ENCODE results near the gene NXNL2. TPM values are rescaled to one million over a fixed set of nuclear protein-coding genes. Genes with fewer than 3 reads are reported as not detected.

NXNL2 gene
- polyA plus RNA-seq, 4 donors = 0.10 to 0.31 TPM; not detected in 2

DNA sequence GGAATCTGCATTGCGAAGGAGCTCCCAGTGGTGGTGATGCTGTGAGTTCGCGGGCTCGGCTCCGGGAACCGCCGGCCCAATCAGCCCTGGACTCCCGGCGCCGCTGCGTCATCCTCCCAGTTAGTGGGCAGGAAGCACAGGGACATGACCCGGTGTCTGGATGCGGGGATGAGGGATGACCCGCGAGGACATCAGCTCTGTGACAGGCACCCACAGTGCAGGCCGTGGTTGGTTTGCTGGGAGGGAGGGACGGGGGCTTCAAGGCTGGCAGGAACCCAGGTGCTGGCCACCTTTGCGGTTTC lies 996 bp downstream of the NXNL2 start:
- no peaks in the 10 kb centered on the region for H3K36me3 ChIP-seq (ENCODE audit: control insufficient read depth in 3 of 3, insufficient read depth in 2 of 3, low read depth in 1 of 3, low read length in 3 of 3)
- no peaks in the 10 kb centered on the region for H3K9me3 ChIP-seq (ENCODE audit: control insufficient read depth in 2 of 2, insufficient read depth in 1 of 2, low read depth in 1 of 2, low read length in 1 of 2)
- 16 to 33% (median 29%) methylated on average over 18 of the region's 18 CpGs for WGBS, 3 donors
- peaks cover 0 to 57% (median 4%) of the 10 kb centered on the region in 3 donors for H3K27me3 ChIP-seq (ENCODE audit: control insufficient read depth in 3 of 3, insufficient read depth in 3 of 3, low read length in 3 of 3)
- H3K4me1 ChIP-seq (ENCODE audit: control insufficient read depth in 3 of 3, insufficient read depth in 2 of 3, low read depth in 1 of 3, low read length in 2 of 3) = peaks cover 2 to 12% (median 7%) of the 10 kb centered on the region in 3 donors
- no peak overlapping the region for H3K27ac ChIP-seq (ENCODE audit: low read depth in 1 of 3, low read length in 2 of 3)
- peak overlapping the region in 1 of 3 donors; percentile 46 for H3K4me3 ChIP-seq (ENCODE audit: low read depth in 1 of 3, low read length in 3 of 3)
- FAIRE-seq (no peak), DNase-seq (peak in 1 of 2 donors; percentile 23)

DNA sequence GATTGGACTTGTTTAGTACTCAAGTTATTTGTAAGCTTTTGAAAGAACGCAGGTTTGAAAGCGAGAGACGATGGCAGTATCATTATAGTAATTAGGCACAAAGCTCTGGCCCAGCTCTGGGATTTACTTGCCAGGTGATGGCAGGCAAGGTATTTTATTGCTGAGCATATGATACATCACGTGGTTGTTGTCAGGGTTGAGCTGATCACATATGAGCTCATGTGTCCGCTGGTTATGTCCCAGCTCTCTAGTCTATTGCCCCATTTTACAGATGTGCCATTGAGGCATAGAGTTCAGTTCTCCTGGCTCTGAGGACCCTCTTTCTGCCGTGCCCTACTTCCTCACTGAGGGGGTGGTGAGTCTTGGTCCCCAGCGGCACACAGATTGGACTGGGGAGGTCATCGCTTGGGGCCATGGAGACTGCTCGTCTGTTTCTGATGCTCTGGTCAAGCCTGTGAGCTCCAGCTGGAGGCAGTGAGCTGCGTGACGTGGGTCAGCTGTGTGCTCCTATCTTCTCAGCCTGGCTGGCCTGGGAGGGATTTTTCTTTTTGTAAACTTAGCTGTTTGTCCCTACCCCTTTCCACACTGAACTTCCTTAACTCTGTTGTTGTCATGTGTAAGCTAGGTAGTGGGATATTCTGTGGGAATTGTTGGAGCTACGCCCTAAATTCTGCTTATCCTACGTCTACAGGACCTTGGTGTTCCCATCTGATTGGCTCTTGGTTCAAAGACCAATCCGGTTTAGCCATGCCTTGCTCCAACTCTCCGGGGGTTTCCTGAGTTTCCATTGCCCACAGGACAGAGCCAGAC lies 2.2 kb downstream of the NXNL2 start:
- Histone ChIP-seq H3K9me3 (ENCODE audit: control insufficient read depth in 2 of 2, insufficient read depth in 1 of 2, low read depth in 1 of 2, low read length in 1 of 2) (no peaks in the 10 kb centered on the region), H3K4me3 (ENCODE audit: low read depth in 1 of 3, low read length in 3 of 3) (no peak overlapping the region), H3K27ac (ENCODE audit: low read depth in 1 of 3, low read length in 2 of 3) (no peak overlapping the region), H3K27me3 (ENCODE audit: control insufficient read depth in 3 of 3, insufficient read depth in 3 of 3, low read length in 3 of 3) (peaks cover 0 to 53% (median 4%) of the 10 kb centered on the region in 3 donors), H3K4me1 (ENCODE audit: control insufficient read depth in 3 of 3, insufficient read depth in 2 of 3, low read depth in 1 of 3, low read length in 2 of 3) (peaks cover 2 to 12% (median 7%) of the 10 kb centered on the region in 3 donors), H3K36me3 (ENCODE audit: control insufficient read depth in 3 of 3, insufficient read depth in 2 of 3, low read depth in 1 of 3, low read length in 3 of 3) (no peaks in the 10 kb centered on the region)
- FAIRE-seq (no peak), DNase-seq (peak in 1 of 2 donors; percentile 8)
- 51 to 58% (median 57%) methylated on average over 15 of the region's 15 CpGs for WGBS, 3 donors

DNA sequence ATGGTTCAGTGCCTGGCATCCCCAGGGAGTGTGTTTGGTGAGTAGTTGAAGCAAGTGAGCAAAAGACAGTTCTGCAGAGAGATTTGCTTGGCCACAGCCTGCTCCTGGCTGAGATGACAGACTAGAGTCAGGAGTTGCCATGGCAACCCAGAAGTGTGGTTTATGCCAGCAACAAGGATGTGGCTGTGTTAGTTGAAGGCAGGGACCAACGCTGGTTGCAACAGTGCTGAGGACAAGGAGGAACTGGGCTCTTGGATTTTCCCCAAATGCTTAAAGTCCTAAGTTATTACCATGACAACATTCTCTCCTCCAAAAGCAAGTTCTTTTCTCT lies 2.7 kb downstream of the NXNL2 start:
- H3K27me3 ChIP-seq (ENCODE audit: control insufficient read depth in 3 of 3, insufficient read depth in 3 of 3, low read length in 3 of 3) = peaks cover 0 to 49% (median 4%) of the 10 kb centered on the region in 3 donors
- 5 to 8% (median 5%) methylated on average over 1 of the region's 1 CpG for WGBS, 3 donors
- H3K27ac ChIP-seq (ENCODE audit: low read depth in 1 of 3, low read length in 2 of 3) = no peak overlapping the region
- H3K9me3 ChIP-seq (ENCODE audit: control insufficient read depth in 2 of 2, insufficient read depth in 1 of 2, low read depth in 1 of 2, low read length in 1 of 2) = no peaks in the 10 kb centered on the region
- peak in 1 of 2 donors; percentile 25 for DNase-seq
- H3K4me3 ChIP-seq (ENCODE audit: low read depth in 1 of 3, low read length in 3 of 3) = no peak overlapping the region
- peaks cover 2 to 12% (median 7%) of the 10 kb centered on the region in 3 donors for H3K4me1 ChIP-seq (ENCODE audit: control insufficient read depth in 3 of 3, insufficient read depth in 2 of 3, low read depth in 1 of 3, low read length in 2 of 3)
- no peaks in the 10 kb centered on the region for H3K36me3 ChIP-seq (ENCODE audit: control insufficient read depth in 3 of 3, insufficient read depth in 2 of 3, low read depth in 1 of 3, low read length in 3 of 3)
- no peak for FAIRE-seq

DNA sequence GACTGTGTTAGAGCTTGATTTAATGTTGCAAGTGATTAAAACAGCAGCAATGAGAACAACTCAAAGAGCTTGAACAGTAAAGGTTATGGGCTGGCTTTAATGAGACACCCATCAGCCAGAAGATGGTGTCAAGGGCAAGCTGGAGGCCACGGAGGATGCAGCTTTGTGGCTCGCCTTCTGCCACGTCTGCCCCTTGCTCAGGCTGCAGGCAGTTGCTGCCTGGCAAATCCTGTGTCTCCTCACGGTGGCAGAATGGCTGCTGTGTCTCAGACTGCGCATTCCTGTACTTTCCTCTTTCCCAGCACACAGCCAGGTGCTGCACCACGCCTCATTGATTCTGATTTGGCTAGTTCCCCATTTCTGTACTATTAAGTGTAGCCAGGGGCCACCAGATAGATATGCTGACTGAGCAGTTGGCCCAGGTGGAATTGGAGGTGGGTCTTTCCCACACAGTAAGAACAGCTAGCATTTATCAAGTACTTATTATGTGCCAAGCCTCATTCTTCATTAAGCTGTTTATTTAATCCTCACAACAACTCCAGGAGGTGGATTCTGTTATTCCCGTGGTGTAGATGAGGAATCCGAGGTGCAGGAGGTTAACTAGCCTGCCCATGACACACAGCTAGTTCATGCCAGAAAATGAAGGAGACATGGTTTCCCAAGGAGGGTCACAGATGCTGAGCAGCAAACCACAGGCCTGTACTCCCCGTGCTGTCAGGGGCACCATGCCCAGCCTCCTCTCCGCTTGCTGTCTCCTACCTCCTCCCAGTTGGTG lies 3.5 kb downstream of the NXNL2 start:
- H3K9me3 ChIP-seq (ENCODE audit: control insufficient read depth in 2 of 2, insufficient read depth in 1 of 2, low read depth in 1 of 2, low read length in 1 of 2) = no peaks in the 10 kb centered on the region
- WGBS, 3 donors = 70 to 84% (median 70%) methylated on average over 10 of the region's 10 CpGs
- peaks cover 2 to 12% (median 7%) of the 10 kb centered on the region in 3 donors for H3K4me1 ChIP-seq (ENCODE audit: control insufficient read depth in 3 of 3, insufficient read depth in 2 of 3, low read depth in 1 of 3, low read length in 2 of 3)
- H3K27ac ChIP-seq (ENCODE audit: low read depth in 1 of 3, low read length in 2 of 3) = no peak overlapping the region
- H3K27me3 ChIP-seq (ENCODE audit: control insufficient read depth in 3 of 3, insufficient read depth in 3 of 3, low read length in 3 of 3) = peaks cover 0 to 41% (median 4%) of the 10 kb centered on the region in 3 donors
- no peak overlapping the region for H3K4me3 ChIP-seq (ENCODE audit: low read depth in 1 of 3, low read length in 3 of 3)
- no peak for DNase-seq
- no peaks in the 10 kb centered on the region for H3K36me3 ChIP-seq (ENCODE audit: control insufficient read depth in 3 of 3, insufficient read depth in 2 of 3, low read depth in 1 of 3, low read length in 3 of 3)
- no peak for FAIRE-seq

DNA sequence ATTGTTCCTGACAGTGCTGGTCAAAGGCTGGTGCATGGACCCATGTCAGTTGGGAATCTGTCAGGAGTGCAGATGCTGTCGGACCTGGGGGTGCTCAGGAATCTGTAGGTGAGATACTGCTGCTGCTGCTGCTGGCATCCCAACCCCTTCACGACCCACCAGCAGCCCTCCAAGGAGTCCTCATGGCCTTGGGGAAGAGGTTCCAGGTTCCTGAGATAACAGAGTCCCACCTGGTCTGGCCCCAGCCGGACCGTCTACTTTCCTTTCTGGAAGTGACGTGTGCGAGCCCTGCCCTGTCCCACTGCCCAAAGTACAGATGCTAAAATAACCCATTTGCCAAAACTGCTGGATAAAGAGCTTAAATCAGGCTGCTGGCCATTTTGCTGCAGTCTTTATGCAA lies 4.3 kb downstream of the NXNL2 start:
- H3K27ac ChIP-seq (ENCODE audit: low read depth in 1 of 3, low read length in 2 of 3) = no peak overlapping the region
- no peak for DNase-seq
- no peak for FAIRE-seq

DNA sequence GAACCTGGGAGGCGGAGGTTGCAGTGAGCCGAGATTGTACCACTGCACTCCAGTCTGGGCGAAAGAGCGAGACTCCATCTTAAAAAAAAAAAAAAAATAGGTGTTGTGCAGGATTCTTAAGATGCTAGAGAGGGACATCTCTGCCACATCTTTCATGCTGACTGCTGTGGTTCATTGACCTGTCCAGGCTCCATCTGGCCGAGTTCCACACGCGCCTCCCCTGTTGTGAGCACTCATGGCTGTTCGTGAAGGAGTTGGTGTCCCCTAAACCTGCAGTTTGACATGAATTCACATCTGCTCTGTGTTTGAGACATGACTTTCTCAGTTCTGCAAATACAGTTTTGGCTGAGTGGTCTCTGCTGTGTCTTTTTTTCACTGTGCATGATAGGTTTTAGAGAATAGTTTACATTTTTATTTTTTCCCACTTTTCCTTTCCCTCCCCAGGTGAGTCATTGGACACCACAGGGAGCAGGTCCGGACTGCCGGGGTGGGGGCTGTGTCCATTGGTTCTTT lies 5.3 kb downstream of the NXNL2 start:
- no peak for FAIRE-seq
- no peaks in the 10 kb centered on the region for H3K9me3 ChIP-seq (ENCODE audit: control insufficient read depth in 2 of 2, insufficient read depth in 1 of 2, low read depth in 1 of 2, low read length in 1 of 2)
- 90 to 93% (median 90%) methylated on average over 10 of the region's 10 CpGs for WGBS, 3 donors

More for the DNA sequence above, 4.3 kb downstream of the NXNL2 start:
- Histone ChIP-seq H3K4me3 (ENCODE audit: low read depth in 1 of 3, low read length in 3 of 3) (no peak overlapping the region), H3K9me3 (ENCODE audit: control insufficient read depth in 2 of 2, insufficient read depth in 1 of 2, low read depth in 1 of 2, low read length in 1 of 2) (no peaks in the 10 kb centered on the region), H3K4me1 (ENCODE audit: control insufficient read depth in 3 of 3, insufficient read depth in 2 of 3, low read depth in 1 of 3, low read length in 2 of 3) (peaks cover 2 to 12% (median 7%) of the 10 kb centered on the region in 3 donors), H3K27me3 (ENCODE audit: control insufficient read depth in 3 of 3, insufficient read depth in 3 of 3, low read length in 3 of 3) (peaks cover 0 to 36% (median 4%) of the 10 kb centered on the region in 3 donors), H3K36me3 (ENCODE audit: control insufficient read depth in 3 of 3, insufficient read depth in 2 of 3, low read depth in 1 of 3, low read length in 3 of 3) (no peaks in the 10 kb centered on the region)
- WGBS, 3 donors = 53 to 84% (median 76%) methylated on average over 6 of the region's 6 CpGs

DNA sequence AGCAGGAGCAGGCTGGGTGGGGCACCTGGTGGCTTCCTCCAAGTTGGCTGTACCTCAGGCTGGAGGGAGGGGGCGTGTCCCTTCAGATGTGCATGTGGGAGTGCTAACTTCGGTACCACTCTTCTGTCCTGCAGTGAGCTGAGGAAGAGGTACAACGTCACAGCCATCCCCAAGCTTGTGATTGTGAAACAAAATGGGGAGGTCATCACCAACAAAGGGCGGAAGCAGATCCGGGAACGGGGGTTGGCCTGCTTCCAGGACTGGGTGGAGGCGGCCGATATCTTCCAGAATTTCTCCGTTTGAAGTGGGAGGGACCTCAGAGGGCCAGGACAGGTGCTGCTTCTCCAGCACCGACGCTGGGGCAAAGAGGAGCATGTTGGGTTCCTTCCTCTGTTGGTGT lies 9.3 kb downstream of the NXNL2 start:
- no peak overlapping the region for H3K27ac ChIP-seq (ENCODE audit: low read depth in 1 of 3, low read length in 2 of 3)
- H3K36me3 ChIP-seq (ENCODE audit: control insufficient read depth in 3 of 3, insufficient read depth in 2 of 3, low read depth in 1 of 3, low read length in 3 of 3) = no peaks in the 10 kb centered on the region
- WGBS, 3 donors = 14 to 43% (median 35%) methylated on average over 11 of the region's 11 CpGs
- FAIRE-seq = no peak
- no peaks in the 10 kb centered on the region for H3K4me1 ChIP-seq (ENCODE audit: control insufficient read depth in 3 of 3, insufficient read depth in 2 of 3, low read depth in 1 of 3, low read length in 2 of 3)
- H3K9me3 ChIP-seq (ENCODE audit: control insufficient read depth in 2 of 2, insufficient read depth in 1 of 2, low read depth in 1 of 2, low read length in 1 of 2) = peaks cover 0 to 3% of the 10 kb centered on the region in 2 donors
- H3K4me3 ChIP-seq (ENCODE audit: low read depth in 1 of 3, low read length in 3 of 3) = no peak overlapping the region
- DNase-seq = peak in 1 of 2 donors; percentile 20
- no peaks in the 10 kb centered on the region for H3K27me3 ChIP-seq (ENCODE audit: control insufficient read depth in 3 of 3, insufficient read depth in 3 of 3, low read length in 3 of 3)

More for the DNA sequence above, 5.3 kb downstream of the NXNL2 start:
- Histone ChIP-seq H3K4me1 (ENCODE audit: control insufficient read depth in 3 of 3, insufficient read depth in 2 of 3, low read depth in 1 of 3, low read length in 2 of 3) (peaks cover 2 to 7% (median 7%) of the 10 kb centered on the region in 3 donors), H3K4me3 (ENCODE audit: low read depth in 1 of 3, low read length in 3 of 3) (no peak overlapping the region), H3K27me3 (ENCODE audit: control insufficient read depth in 3 of 3, insufficient read depth in 3 of 3, low read length in 3 of 3) (peaks cover 0 to 32% (median 4%) of the 10 kb centered on the region in 3 donors), H3K36me3 (ENCODE audit: control insufficient read depth in 3 of 3, insufficient read depth in 2 of 3, low read depth in 1 of 3, low read length in 3 of 3) (no peaks in the 10 kb centered on the region), H3K27ac (ENCODE audit: low read depth in 1 of 3, low read length in 2 of 3) (no peak overlapping the region)
- no peak for DNase-seq

DNA sequence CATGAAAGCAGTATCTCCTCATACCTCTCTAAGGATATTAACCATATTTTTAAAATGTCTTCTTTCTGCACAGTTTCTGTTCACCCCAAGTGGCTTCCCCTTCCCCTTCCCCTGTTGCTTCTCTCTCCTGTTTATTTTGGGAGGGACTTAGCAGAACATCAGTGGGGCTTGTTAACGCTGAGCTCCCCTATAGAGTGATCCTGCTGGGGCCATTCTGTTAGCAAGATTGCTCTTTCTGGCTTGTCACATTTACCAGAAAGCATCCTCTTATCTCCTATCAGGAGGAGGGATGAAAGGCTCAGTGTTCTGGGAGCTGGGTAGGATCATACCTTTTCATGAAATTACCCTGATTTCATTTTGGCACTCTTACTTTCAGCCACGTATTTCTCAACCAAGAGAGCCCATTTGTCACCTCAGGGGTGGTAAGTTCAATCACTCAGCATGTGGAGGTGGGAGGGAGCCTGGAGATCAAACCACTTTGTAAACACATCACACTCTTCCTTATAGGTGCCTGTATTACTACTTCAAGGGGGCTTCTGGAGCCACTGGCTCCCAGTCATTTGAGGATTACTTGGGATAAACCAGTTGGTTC lies 16.7 kb downstream of the NXNL2 start:
- 17 to 28% (median 22%) methylated on average over 2 of the region's 2 CpGs for WGBS, 3 donors
- Histone ChIP-seq H3K4me3 (ENCODE audit: low read depth in 1 of 3, low read length in 3 of 3) (no peak overlapping the region), H3K36me3 (ENCODE audit: control insufficient read depth in 3 of 3, insufficient read depth in 2 of 3, low read depth in 1 of 3, low read length in 3 of 3) (no peaks in the 10 kb centered on the region), H3K9me3 (ENCODE audit: control insufficient read depth in 2 of 2, insufficient read depth in 1 of 2, low read depth in 1 of 2, low read length in 1 of 2) (peaks cover 0 to 4% of the 10 kb centered on the region in 2 donors), H3K27me3 (ENCODE audit: control insufficient read depth in 3 of 3, insufficient read depth in 3 of 3, low read length in 3 of 3) (peaks cover 0 to 4% (median 0%) of the 10 kb centered on the region in 3 donors), H3K4me1 (ENCODE audit: control insufficient read depth in 3 of 3, insufficient read depth in 2 of 3, low read depth in 1 of 3, low read length in 2 of 3) (no peaks in the 10 kb centered on the region), H3K27ac (ENCODE audit: low read depth in 1 of 3, low read length in 2 of 3) (no peak overlapping the region)
- no peak for DNase-seq
- no peak for FAIRE-seq

Measured in small intestine (tissue), 7 donors.